Stimulated activated CD8-positive, alpha-beta memory T cell treated with anti-CD3 and anti-CD28 coated beads, Interleukin-15, amount 100 ng/mL, for 1 hour (primary cell): Measurements from ENCODE around the gene VMP1.
"Not testable (repeated sequence)": the region's sequence is repeated elsewhere in the genome, so short reads cannot be mapped to it uniquely, and the experiment has no call there.

Source experiments
- DNase-seq: peaks from one replicate; pipeline ENCODE4 v3.0.0-alpha.2; 2020; ENCODE audit warnings: low read depth

Gene VMP1

GRCh38 chr17:59841091-59841881 is 133.8 kb downstream of the VMP1 start:
- not testable (repeated sequence) for DNase-seq

GRCh38 chr17:59841882-59842263 is 134.4 kb downstream of the VMP1 start:
- DNase-seq = not testable (repeated sequence)

DNA sequence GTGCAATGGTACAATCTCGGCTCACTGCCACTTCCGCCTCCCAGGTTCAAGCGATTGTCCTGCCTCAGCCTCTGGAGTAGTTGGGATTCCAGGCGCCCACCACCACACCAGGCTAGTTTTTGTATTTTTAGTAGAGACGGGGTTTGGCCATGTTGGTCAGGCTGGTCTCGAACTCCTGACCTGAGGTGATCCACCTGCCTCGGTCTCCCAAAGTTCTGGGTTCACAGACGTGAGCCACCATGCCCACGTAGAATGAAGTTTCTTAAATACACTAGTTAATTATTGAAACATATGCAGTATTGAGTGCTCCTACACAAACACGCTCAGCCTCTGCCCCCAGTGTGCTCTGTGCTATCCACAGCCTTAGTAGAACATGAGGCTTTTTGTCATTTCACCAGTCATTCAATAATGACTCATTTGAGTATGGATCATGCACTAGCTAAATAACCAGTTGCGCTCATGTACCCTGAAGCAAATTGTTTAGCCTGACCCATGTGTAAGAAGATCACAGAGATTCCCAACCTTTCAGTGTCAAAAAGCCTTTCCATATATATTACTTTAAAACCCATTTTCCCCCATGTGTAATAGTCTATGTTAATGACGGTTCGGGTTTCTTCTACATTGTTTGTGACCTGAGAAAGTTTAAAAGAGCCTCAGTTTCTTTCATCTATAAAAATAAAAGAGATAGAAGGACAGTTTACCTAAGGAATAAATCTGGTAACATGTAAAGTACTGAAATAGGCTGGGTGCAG is 135.6 kb downstream of the VMP1 start:
- no peak for DNase-seq

GRCh38 chr17:59844884-59845594 is 137.6 kb downstream of the VMP1 start:
- DNase-seq = no peak

GRCh38 chr17:59845595-59846393 is 138.3 kb downstream of the VMP1 start:
- no peak for DNase-seq

GRCh38 chr17:59846394-59847165 is 139.1 kb downstream of the VMP1 start:
- DNase-seq = no peak

DNA sequence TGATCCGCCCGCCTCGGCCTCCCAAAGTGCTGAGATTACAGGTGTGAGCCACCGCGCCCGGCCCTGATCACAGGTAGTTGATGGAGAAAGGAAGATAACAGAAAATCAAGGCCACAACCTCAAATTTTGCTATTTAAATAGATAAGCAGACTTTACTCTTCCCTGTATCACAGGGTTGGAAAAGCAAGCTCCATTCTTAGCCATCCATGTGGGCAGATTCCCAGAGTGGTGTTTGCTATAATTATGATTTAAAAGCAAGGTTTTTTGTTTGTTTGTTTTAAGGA is 140.9 kb downstream of the VMP1 start:
- no peak for DNase-seq

DNA sequence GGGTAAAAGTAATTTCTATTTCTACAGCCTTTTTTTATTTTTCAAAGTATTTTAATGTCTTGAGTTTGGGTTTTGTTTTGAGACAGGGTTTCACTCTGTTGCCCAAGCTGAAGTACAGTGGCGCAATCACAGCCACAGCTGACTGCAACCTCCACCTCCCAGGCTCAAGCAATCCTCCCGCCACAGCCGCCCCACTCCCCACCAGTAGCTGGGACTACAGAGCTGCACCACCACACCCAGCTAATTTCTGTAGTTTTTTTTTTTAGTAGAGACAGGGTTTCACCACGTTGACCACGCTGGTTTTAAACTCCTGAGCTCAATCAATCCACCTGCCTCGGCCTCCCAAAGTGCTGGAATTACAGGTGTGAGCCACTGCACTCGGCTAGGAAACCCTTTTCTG is 141.3 kb downstream of the VMP1 start:
- DNase-seq = no peak

GRCh38 chr17:59850311-59850710 is 142.9 kb downstream of the VMP1 start:
- not testable (repeated sequence) for DNase-seq

- no peak for DNase-seq
Measured at GRCh38 chr17:59851439-59852375, 144.3 kb downstream of the VMP1 start.

GRCh38 chr17:59852847-59853167 is 145.4 kb downstream of the VMP1 start:
- DNase-seq = not testable (repeated sequence)

GRCh38 chr17:59853168-59853918 is 145.9 kb downstream of the VMP1 start:
- DNase-seq = no peak

- not testable (repeated sequence) for DNase-seq
Measured at GRCh38 chr17:59853919-59854729, 146.7 kb downstream of the VMP1 start.

DNA sequence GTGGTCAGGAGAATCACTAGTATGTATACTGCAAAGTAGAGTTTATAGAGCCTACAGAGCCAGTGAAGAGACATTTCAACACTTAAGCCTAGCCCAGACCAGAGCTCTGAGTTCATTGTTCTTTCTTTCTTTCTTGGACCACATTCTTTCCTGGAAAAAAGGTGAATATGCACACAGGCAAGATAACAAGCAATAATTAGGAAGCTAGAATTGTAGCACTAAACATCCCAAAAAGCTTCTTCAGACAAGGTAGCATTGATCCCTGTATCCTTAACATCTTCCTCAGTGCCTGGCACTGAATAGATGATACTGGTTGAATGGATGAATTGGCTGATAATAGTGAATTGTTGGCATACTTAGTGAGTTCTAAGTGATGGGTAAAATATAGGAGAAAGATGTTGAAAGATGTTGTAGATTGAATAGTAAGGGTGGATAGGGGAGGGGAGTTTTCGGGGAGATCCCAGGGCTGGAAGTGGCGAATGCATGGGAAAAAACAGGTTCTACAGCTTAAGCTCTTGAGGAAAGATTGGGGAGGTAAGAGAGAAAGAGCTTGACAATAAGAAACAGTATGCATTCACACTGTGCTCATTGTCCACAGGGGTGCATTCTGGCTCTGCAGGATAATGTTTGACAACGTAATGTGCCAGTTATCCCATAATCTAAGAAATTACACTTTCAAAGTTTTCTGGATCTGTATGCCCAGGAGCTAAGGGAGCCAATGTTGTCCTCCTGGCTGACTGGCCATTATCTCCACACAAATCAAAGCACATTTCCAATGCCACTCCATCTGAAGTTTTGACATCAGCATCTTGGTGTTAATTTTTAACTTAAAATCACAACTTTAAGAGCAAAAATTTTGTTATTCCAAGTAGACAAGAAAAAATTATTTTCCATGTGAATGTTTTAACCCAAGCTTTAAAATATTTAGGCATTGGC is 149.7 kb downstream of the VMP1 start:
- no peak for DNase-seq

GRCh38 chr17:59858167-59858816 is 150.8 kb downstream of the VMP1 start:
- DNase-seq = no peak

DNA sequence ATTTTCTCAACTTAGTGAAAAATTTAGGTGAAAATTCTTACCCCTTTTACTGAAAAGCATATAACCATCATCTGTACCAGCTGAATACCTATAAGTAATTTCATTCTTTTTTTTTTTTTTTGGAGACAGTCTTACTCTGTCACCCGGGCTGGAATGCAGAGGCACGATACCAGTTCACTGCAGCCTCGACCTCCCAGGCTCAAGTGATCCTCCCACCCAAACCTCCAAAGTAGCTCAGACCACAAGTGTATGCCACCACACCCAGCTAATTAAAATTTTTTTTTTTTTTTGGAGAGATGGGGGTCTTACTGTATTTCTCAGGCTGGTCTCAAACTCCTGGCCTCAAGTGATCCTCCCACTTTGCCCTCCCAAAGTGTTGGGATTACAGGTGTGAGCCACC is 151.5 kb downstream of the VMP1 start:
- DNase-seq = no peak

GRCh38 chr17:59859444-59860025 is 152.1 kb downstream of the VMP1 start:
- DNase-seq = no peak
